Stimulated activated CD8-positive, alpha-beta memory T cell treated with anti-CD3 and anti-CD28 coated beads, Interleukin-15, amount 100 ng/mL, for 24 hours (primary cell): ENCODE measurements around the gene SRRM2.
A peak's percentile ranks its signal among the peaks of the same experiment; 100 is the strongest.

ENCODE experiments used
- DNase-seq: peaks from one replicate; pipeline ENCODE4 v3.0.0-alpha.2; 2020; ENCODE audit warnings: low read depth

SRRM2 gene

DNA sequence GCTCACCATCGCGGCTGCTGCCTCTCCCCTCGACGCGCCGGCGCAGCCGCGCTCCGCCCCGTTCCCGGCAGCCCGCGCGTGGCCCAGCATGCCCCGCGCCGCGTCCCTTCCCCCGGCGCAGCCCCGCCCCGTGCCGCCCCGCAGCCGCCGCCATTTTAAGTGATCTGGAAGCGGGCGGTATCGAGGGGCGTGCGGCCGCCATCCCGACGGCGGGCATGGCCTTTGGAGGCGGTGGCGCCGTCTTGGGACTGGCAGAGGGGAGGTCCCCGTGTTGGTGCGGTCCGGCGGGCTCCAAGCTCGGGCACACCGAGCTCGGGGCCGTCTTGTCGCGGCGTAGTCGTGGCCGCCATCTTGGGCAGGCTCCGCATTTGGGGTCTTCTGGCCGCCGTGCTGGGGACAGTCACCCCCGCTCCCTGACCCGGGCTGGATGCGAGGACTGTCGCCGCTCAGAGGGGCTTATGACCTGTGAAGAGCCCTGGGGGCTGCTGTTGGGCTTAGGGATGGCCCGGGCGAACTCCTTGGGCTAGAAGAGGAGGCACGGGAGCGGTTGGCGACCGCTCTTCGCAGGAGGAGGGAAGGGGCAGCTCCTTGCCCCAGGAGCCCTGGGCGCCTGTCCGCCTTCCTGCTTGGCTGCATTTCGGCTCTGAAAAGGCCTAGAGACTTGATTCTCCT, 24.9 kb downstream of the SRRM2 start, which contains the start of gene ELOB:
Gene ELOB (minus strand): TSS at position 50 of the 672 bp plus-strand sequence. CDS start 41 bp downstream, at position 9.
- peak; percentile 80 for DNase-seq

DNA sequence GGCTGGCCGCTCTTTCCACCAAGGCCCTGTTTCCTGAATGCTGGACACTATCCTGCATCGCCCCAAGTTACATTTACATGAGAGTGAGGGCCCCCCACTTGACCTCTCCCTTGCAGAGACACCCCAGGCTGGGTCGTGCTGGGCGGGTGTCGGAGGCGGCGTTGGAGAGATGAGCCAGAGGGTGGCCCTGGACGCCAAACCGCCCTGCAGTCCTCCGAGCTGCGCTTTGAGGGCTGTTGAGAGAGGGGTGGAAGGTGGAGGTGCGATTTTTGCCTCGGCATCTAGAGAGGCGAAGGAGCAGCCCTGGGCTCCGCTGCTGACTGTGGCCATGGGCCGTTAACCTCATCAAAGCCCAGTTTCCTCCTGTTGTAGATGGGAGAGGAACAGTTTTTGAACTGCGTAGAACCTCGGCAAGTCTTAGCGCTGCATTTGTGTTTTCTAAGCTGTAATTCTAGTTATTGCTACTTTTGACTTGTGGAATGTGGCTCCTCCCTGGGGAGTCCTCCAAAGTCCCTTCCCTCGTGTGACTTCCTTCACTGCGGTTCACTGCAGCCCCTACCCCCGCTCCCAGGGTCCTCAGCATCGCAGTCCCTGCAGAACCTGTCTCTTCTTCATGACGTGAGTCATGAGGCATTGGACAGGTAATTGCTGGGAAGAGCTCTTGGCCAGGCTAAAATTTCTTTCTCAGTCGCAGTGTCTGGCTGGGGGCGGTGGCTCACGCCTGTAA, 25.6 kb downstream of the SRRM2 start:
- DNase-seq: no peak

GRCh38 chr16:2778630-2778958, 26.2 kb downstream of the SRRM2 start:
- no peak for DNase-seq

DNA sequence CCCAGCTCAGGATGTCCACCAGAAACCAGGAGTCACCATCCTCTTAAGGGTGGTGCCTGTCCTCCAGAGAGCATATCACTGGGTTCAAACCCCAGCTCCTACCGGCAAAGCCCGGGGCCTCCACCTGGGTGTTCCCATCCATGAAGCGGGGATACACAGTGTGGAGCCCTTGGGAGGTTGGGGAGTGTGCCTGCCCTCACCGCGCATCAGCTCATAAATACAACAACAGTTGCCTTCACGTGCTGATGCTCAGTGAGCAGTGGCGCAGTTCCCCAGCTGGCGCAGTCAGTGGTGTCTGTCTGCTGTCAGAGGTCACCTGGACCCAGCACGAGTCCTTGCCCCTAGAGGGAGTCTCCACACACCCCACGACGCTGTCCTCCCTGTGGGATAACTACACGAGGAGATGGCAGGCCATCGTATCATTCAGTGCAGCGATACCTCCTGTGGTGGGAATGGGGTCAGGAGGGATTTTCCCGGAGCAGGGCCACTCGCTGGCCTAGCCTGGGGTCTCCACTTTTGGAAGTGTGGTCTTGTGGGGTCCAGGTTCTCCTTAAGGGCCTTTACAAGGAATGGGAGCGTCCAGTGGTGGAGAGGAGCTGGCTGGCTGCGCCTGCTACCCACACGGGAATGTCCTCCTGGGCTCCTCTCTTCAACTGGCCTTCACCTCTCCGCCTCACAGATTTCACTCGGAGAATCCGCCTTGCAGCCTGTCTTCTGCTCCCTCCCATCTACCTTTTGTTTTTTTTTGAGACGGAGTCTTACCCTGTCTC, 26.9 kb downstream of the SRRM2 start:
- no peak for DNase-seq

DNA sequence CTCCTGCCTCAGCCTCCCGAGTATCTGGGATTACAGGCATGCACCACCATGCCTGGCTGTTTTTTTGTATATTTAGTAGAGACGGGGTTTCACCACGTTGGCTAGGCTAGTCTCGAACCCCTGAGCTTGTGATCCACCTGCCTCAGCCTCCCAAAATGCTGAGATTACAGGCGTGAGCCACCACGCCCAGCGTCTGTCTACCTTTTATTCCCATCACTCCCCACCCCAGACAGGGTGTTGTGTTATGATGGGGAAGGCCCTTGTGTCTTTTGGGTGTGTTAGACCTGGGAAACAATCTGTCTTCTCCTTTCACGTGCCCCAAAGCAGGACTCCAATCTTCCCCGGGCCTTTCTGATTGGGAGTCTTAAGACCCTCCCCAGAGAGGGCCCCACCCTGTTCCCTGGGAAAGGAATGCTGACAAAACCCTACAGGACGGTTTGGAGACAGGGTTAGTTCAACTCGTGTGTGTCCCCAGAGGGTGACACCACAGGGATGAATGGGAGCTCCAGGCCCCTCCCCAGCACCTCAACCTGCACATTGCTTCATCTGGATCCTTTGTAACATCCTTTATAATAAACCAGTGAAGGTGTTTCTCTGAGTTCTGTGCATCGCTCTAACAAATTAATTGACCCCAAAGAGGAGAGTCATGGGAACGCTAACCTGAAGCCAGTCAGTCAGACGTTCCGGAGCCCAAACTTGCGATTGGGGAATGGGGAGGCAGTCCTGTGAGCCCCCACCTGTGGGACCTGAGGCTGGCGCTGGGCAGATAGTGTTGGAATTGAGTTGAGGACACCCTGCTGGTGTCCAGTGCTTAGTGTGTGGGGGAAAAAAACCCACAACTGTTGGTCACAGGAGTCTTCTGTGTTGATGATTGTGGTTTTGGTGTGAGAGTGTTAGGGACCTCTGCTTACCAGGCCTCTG, 27.8 kb downstream of the SRRM2 start:
- no peak for DNase-seq

DNA sequence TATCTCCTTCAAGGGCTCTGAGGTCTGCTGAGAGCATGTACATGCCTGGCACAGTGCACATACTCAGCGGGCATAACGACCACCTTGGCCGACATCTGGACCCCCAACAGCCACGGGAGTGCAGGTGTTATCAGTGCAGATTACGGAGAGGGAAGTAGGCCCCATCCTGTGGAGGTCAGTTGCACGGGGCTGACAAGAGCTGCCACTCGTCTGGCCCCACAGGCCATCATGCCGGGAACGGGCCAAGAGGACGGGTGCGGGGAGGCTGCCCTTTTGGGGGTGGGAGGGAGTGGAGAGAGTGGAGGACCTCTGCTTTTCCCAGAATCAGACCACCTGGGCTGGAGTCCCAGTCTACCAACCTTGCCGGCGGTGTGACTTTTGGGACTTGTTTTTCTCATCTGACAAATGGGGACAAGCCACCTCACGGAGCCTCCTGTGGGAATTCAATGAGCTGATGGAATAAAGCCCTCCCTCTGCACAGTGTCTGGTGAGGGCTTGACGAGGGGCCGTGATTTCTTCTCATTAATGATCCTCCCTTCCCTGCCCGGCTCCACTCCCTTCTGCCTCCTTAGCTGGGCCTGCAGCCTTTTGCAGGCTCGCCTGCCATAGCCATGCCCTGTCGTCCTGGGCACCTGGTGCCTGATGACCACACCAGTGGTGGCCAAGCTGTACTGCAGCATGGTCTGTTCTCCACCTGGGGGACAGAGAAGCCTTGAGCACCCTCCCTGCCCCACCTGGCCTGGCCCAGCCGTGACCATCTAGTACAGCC, 30.3 kb downstream of the SRRM2 start:
- no peak for DNase-seq

DNA sequence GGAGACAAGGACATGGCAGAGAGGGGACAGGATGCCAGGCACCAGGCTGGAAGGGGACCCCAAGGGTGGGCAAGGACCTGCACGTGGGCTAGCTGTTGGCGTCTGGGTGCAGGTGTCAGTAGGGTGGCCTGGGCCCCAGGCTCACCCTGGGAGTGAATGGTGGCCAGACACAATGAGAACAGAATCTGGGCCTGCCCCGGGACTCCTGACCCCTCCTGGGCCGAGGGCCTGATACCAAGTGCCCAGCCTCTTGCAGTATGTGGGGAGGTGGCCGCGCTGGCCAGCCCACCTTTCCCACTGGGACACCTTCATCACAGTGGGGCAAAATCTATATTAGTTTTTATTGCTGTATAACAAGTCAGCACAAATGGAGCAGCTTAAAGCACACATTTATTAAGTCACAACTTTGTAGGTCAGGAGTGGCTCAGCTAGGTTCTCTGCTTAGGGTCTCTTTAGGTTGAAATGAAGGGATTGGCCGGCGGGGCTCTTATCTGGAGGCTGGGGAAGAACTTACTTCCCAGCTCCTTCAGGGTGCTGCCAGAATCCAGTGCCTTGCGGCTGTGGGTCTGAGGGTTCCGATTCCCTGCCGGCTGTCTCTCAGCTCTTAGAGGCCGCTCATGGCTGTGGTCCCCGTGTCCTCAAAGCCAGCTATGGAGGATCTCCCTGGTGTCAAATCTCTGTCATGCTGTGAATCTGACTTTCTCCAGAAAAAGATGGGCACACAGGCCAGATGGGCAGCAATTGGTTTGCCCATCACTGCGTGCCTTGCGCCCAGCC, 31.3 kb downstream of the SRRM2 start:
- no peak for DNase-seq

GRCh38 chr16:2784358-2785100, 32.1 kb downstream of the SRRM2 start:
- DNase-seq: no peak

DNA sequence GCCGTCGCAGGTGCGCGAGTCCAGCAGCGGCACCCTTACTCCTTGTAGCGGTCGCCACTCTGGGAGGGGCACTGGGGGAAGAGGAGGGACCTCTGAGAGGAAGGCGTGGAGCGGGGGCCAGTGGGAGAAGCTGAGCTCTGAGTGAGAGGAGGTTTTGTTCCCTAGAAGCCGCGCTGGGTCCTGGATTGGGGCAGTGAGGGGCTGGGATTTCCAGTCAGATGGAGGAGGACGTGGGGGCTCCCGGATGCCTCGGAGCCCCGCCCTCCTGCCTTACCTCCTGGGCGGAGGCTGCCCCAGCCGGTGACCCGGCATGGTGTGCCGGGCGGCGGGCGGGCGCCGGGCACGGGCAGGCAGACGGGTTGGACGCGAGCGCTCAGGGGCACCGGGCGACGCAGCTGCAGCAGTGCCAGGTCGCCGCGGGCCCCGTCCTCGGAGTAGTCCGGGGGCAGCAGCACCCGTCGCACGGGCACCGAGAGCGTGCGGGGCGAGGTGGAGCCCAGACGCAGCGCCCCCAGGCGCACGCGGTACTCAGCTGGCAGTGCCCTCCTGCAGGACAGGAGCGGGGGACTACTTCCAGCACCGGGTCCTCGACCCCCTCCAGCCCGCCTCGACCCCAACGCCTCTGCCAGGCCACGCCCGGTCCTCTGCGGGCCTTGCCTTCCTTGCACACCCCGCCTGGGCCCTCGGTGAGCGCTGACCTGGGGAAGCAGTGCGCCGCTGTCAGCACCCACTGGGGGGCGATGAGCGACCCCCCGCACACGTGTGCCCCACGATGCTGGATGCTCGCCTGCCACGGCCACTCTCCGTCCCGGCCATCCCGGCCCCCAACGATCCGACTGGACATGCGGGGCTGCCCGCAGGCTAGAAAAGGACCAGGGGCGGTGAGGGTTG, 32.9 kb downstream of the SRRM2 start:
- peak; percentile 31 for DNase-seq

DNA sequence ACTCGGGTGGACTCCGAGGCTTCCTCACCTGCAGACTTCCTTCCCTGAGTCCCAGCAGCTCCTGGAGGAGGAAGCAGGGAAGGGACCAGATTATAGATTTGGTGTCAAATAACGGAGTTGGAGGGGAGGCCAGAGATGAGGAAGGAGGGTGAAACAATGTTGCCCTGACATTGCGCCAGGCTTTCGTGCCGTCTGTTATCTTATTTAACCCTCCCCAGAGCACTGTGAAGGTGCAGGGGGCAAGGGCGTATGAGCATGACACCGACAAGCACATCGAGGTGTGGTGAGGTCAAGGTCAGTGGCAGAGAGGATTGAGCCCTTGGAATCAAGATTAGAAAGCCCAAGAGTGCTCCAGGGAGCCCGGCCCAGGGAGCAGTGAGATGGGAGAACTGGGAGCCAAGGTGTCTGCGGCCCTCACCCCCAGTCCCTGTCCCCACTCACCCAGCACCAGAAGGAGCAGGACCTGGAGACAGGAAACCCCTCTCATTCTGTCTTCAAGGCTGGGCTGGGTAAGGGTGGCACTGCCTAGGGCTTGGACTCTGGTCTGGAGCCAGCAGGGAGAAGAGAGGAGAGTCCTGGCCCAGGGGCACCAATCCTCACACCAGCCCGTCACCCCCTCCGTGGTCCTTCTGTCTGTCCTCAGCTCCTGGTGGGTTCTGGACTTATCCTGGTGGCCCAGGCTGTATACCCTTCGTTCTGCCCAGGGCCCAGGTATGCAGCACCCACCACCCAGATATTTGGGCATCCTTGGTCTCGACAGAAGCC, 33.8 kb downstream of the SRRM2 start:
- DNase-seq: no peak

DNA sequence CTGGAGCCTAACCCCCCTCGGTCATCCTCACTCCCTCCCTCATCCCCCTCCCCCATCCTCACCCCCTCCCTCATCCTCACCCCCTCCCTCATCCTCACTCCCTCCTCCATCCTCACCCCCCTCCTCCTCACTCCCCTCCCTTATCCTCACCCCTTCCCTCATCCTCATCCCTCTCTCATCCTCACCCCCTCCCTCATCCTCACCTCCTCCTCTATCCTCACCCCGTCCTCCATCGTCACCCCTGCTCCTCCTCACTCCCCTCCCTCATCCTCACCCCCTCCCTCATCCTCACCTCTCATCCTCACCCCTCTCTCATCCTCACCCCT, 34.4 kb downstream of the SRRM2 start:
- DNase-seq: no peak

GRCh38 chr16:2787406-2787805, 35.0 kb downstream of the SRRM2 start, which contains the start of gene PRSS33:
Gene PRSS33 (minus strand): TSS chr16:2787560. CDS start chr16:2786547, 1,013 bp downstream.
- no peak for DNase-seq

GRCh38 chr16:2787961-2788360, 35.5 kb downstream of the SRRM2 start:
- no peak for DNase-seq

GRCh38 chr16:2790631-2791030, 38.2 kb downstream of the SRRM2 start:
- DNase-seq: no peak

DNA sequence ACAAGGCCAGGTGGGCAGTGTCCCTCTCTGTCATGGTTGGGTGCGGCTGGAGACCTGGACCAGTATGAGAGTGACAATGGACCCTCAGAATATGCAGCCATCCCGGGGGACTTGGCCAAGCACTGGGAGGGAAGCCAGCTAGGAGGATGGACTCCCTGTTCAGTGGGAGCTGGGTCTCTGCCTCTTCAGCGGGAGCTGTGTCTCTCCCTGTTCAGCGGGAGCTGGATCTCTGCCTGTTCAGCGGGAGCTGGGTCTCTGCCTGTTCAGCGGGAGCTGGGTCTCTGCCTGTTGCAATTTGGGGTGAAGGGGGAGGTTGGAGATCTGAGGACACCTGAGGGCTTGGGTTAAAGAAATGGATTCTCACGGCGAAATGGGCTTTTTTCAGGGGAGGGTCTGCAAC, 38.7 kb downstream of the SRRM2 start:
- no peak for DNase-seq

DNA sequence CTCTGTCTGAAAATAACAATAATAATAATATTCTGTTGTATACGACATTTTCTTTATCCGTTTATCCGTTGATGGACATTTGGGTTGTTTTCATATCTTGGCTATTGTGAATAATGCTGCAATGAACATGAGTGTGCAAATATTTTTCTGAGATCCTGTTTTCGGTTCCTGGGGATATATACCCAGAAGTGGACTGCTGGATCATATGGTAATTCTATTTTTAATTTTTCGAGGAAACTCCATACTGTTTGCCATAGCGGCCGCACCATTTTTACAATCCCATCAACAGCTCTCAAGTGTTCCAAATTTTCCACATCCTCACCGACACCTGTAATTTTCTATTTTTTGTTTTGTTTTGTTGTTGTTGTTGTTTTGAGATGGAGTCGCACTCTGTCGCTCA, 40.5 kb downstream of the SRRM2 start:
- no peak for DNase-seq

DNA sequence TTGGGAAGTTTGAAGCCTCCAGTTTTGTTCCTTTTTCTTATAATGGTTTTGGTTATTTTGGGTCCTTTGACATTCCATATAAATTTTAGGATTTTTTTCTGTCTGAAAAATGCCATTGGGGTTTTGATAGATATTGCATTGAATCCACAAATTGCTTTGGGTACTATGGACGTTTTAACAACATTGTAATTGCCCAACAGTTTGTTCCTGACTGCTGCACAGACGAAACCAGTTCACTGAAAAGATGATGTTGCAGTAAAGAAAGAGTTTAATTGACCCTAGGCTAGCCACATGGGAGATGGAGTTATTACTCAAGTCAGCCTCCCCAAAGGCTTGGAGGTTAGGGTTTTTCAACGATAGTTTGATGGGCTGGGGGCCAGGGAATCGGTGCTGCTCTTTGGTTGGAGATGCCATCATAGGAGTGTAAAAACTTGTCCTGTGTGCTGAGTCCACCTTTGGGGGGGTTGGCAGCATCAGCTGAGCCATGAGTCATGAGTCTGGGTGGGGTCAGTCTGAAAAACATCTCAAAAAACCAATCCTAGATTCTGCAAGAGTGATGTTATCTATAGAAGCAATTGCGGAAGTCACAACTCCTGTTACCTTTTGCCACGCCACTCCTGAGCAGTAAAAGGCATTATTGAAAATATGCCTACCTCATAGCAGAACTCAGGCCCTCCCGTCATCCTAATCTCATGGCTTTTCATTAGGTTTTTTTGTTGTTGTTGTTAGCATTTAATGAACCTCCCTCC, 43.1 kb downstream of the SRRM2 start:
- no peak for DNase-seq
